Measurements from ENCODE around the gene KRT9.
"Not testable (repeated sequence)": the region's sequence is repeated elsewhere in the genome, so short reads cannot be mapped to it uniquely, and the experiment has no call there.

KRT9 gene

GRCh38 chr17:41542786-41543185 lies 29.1 kb downstream of the KRT9 start:
- DNase-seq, result not testable (repeated sequence)

GRCh38 chr17:41542357-41542756 lies 29.5 kb downstream of the KRT9 start:
- DNase-seq, result no peak

GRCh38 chr17:41540921-41541625 lies 30.8 kb downstream of the KRT9 start:
- DNase-seq, result no peak

GRCh38 chr17:41539979-41540701 lies 31.7 kb downstream of the KRT9 start:
- DNase-seq, result no peak

GRCh38 chr17:41539071-41539492 lies 32.8 kb downstream of the KRT9 start:
- no peak for DNase-seq

- DNase-seq, result no peak
Observed at GRCh38 chr17:41538565-41538991, 33.3 kb downstream of the KRT9 start.

- DNase-seq, result no peak
Observed at GRCh38 chr17:41537990-41538389, 33.9 kb downstream of the KRT9 start.

- no peak for DNase-seq
Observed at GRCh38 chr17:41537614-41537954, 34.3 kb downstream of the KRT9 start.

GRCh38 chr17:41536741-41537613 lies 34.9 kb downstream of the KRT9 start:
- no peak for DNase-seq

GRCh38 chr17:41535764-41536481 lies 35.9 kb downstream of the KRT9 start:
- DNase-seq, result no peak

GRCh38 chr17:41534899-41535546 lies 36.8 kb downstream of the KRT9 start:
- no peak for DNase-seq

GRCh38 chr17:41533613-41534012 lies 38.2 kb downstream of the KRT9 start:
- DNase-seq, result no peak

- no peak for DNase-seq
Observed at GRCh38 chr17:41532947-41533570, 38.8 kb downstream of the KRT9 start.

GRCh38 chr17:41531993-41532392 lies 39.9 kb downstream of the KRT9 start:
- DNase-seq, result no peak

- no peak for DNase-seq
Observed at GRCh38 chr17:41530062-41531048, 41.5 kb downstream of the KRT9 start.

- no peak for DNase-seq
Observed at GRCh38 chr17:41529491-41529915, 42.4 kb downstream of the KRT9 start.

- no peak for DNase-seq
Observed at GRCh38 chr17:41528959-41529353, 42.9 kb downstream of the KRT9 start.

- DNase-seq, result no peak
Observed at GRCh38 chr17:41527063-41528023, 44.5 kb downstream of the KRT9 start.

GRCh38 chr17:41524261-41524660 lies 47.6 kb downstream of the KRT9 start:
- no peak for DNase-seq

Measured in NCI-H1436 treated with DMSO at 0.1 percent for 48 hours (cell line).